Loucy (cell line): ENCODE data around the gene ACP3.

ENCODE experiments used
- H2AFZ ChIP-seq: fragments of 200-600 bp; sonication (generic); 2 replicates; pipeline ENCODE4 v1.6.0; 2016; ENCODE audit warnings: antibody characterized with exemption, mild to moderate bottlenecking, low read length, moderate library complexity
- H3F3A ChIP-seq: fragments of 200-600 bp; 2 replicates; pipeline ENCODE4 v1.6.0; 2016; ENCODE audit warnings: antibody characterized with exemption, low read depth, mild to moderate bottlenecking
- H3K27me3 ChIP-seq: fragments of 200-600 bp; sonication (generic); 2 replicates; pipeline ENCODE4 v1.6.1; 2014; ENCODE audit warnings: low read length, mild to moderate bottlenecking; ENCODE audit not compliant: insufficient read depth, poor library complexity, severe bottlenecking
- H3K36me3 ChIP-seq: fragments of 200-600 bp; sonication (generic); 2 replicates; pipeline ENCODE4 v1.6.1; 2016; ENCODE audit warnings: low read length; ENCODE audit not compliant: insufficient read depth
- H3K4me1 ChIP-seq: fragments of 200-600 bp; sonication (generic); 2 replicates; pipeline ENCODE4 v1.5.1; 2014; ENCODE audit warnings: low read length, mild to moderate bottlenecking; ENCODE audit not compliant: insufficient read depth, poor library complexity, severe bottlenecking
- H3K4me2 ChIP-seq: fragments of 200-600 bp; sonication (generic); 2 replicates; pipeline ENCODE4 v1.6.0; 2014; ENCODE audit warnings: antibody characterized with exemption, low read length, low read depth, mild to moderate bottlenecking; ENCODE audit not compliant: poor library complexity, severe bottlenecking
- H3K4me3 ChIP-seq: fragments of 200-600 bp; sonication (generic); 2 replicates; pipeline ENCODE4 v1.5.1; 2014; ENCODE audit warnings: low read length, mild to moderate bottlenecking, mixed read lengths; ENCODE audit not compliant: poor library complexity, severe bottlenecking
- H3K79me2 ChIP-seq: fragments of 200-600 bp; sonication (generic); 2 replicates; pipeline ENCODE4 v1.6.1; 2014; ENCODE audit warnings: low read length; ENCODE audit not compliant: insufficient read depth
- H3K9ac ChIP-seq: fragments of 200-600 bp; sonication (generic); 2 replicates; pipeline ENCODE4 v1.6.0; 2014; ENCODE audit warnings: mild to moderate bottlenecking, low read depth, low read length, moderate library complexity; ENCODE audit not compliant: poor library complexity, severe bottlenecking
- H3K9me2 ChIP-seq: fragments of 200-600 bp; sonication (generic); replicated peaks from 2 replicates; pipeline ENCODE4 v1.6.1; 2016; ENCODE audit warnings: low read depth, low read length, mixed read lengths
- H3K9me3 ChIP-seq: fragments of 200-600 bp; sonication (generic); 2 replicates; pipeline ENCODE4 v1.6.1; 2014; ENCODE audit warnings: mild to moderate bottlenecking, antibody characterized with exemption, low read length, low read depth; ENCODE audit not compliant: insufficient read depth
- H4K20me1 ChIP-seq: fragments of 200-600 bp; sonication (generic); 2 replicates; pipeline ENCODE4 v1.6.0; 2014; ENCODE audit warnings: antibody characterized with exemption, low read length, mild to moderate bottlenecking; ENCODE audit not compliant: insufficient read depth, poor library complexity, severe bottlenecking
- CTCF ChIP-seq: fragments of 200-600 bp; sonication (generic); conservative IDR thresholded peaks from 2 replicates; pipeline ENCODE4 v1.5.1; 2014; ENCODE audit warnings: mild to moderate bottlenecking, antibody characterized with exemption, low read length
- EZH2phosphoT487 ChIP-seq: fragments of 200-600 bp; IDR thresholded peaks from 2 replicates; pipeline ENCODE4 v1.6.1; 2018; ENCODE audit warnings: antibody characterized with exemption, mild to moderate bottlenecking, moderate library complexity, borderline replicate concordance

Gene ACP3

GRCh38 chr3:132325634-132326033 is 8.4 kb downstream of the ACP3 start:
- no peak overlapping the region for H2AFZ ChIP-seq
- H3K27me3 ChIP-seq = no peaks in the 10 kb centered on the region
- no peaks in the 10 kb centered on the region for H3K9me2 ChIP-seq
- H3K9me3 ChIP-seq = no peaks in the 10 kb centered on the region
- H3K4me2 ChIP-seq = no peak overlapping the region
- H3K79me2 ChIP-seq = no peaks in the 10 kb centered on the region
- H3F3A ChIP-seq = no peaks in the 10 kb centered on the region
- no peak overlapping the region for H3K4me3 ChIP-seq
- H3K9ac ChIP-seq = no peak overlapping the region
- H3K4me1 ChIP-seq = no peaks in the 10 kb centered on the region
- H4K20me1 ChIP-seq = no peaks in the 10 kb centered on the region
- H3K36me3 ChIP-seq = no peaks in the 10 kb centered on the region
- TF ChIP-seq CTCF (no peak), EZH2phosphoT487 (no peak)

GRCh38 chr3:132326251-132326650 is 9.0 kb downstream of the ACP3 start:
- H3K79me2 ChIP-seq = no peaks in the 10 kb centered on the region
- H3K27me3 ChIP-seq = no peaks in the 10 kb centered on the region
- no peak for TF ChIP-seq CTCF
- TF ChIP-seq EZH2phosphoT487 = no peak
- no peaks in the 10 kb centered on the region for H3K36me3 ChIP-seq
- H4K20me1 ChIP-seq = no peaks in the 10 kb centered on the region
- no peaks in the 10 kb centered on the region for H3K4me1 ChIP-seq
- no peak overlapping the region for H2AFZ ChIP-seq
- no peak overlapping the region for H3K4me3 ChIP-seq
- H3F3A ChIP-seq = no peaks in the 10 kb centered on the region
- H3K9ac ChIP-seq = no peak overlapping the region
- H3K9me2 ChIP-seq = no peaks in the 10 kb centered on the region
- H3K4me2 ChIP-seq = no peak overlapping the region
- H3K9me3 ChIP-seq = no peaks in the 10 kb centered on the region

GRCh38 chr3:132332082-132332481 is 14.9 kb downstream of the ACP3 start:
- Histone ChIP-seq H3K79me2 (no peaks in the 10 kb centered on the region), H3K4me2 (no peak overlapping the region), H3K36me3 (no peaks in the 10 kb centered on the region), H2AFZ (no peak overlapping the region), H3F3A (no peaks in the 10 kb centered on the region), H3K9ac (no peak overlapping the region), H3K9me2 (no peaks in the 10 kb centered on the region), H3K9me3 (no peaks in the 10 kb centered on the region), H3K27me3 (no peaks in the 10 kb centered on the region), H4K20me1 (no peaks in the 10 kb centered on the region), H3K4me3 (no peak overlapping the region), H3K4me1 (no peaks in the 10 kb centered on the region)
- TF ChIP-seq EZH2phosphoT487 (no peak), CTCF (no peak)
